Stimulated activated CD4-positive, alpha-beta T cell treated with anti-CD3 and anti-CD28 coated beads, Interleukin-15, amount 100 ng/mL, for 48 hours (primary cell): ENCODE measurements around the gene ULK4.
"Not testable (repeated sequence)": the region's sequence is repeated elsewhere in the genome, so short reads cannot be mapped to it uniquely, and the experiment has no call there.

Source experiments
- DNase-seq, 2 donors: peaks; one replicate each; pipeline ENCODE4 v3.0.0-alpha.2; 2020; ENCODE audit warnings: low read depth in 2 of 2

ULK4 gene

GRCh38 chr3:41960826-41961750, 815 bp downstream of the ULK4 start:
- DNase-seq = peak; percentile 19 to 29

- DNase-seq = no peak
Observed at GRCh38 chr3:41956574-41956973, 5.3 kb downstream of the ULK4 start.

DNA sequence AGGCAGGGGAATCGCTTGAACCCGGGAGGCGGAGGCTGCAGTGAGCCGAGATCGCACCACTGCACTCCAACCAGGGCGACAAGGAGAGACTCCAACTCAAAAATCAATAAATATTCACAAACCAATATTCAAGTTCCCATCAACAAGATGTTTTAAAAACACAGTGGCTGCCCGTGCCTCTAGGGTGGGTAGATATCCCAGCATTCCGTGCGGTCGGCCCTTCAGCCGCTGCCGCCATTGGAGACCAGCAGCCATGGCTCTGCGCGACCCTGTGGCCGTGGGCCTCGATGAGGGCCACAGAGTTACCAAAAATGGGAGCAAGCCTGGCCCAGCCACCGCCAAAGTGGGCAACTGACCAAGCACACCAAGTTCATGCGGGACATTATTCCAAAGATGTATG, 6.7 kb downstream of the ULK4 start:
- DNase-seq = no peak

DNA sequence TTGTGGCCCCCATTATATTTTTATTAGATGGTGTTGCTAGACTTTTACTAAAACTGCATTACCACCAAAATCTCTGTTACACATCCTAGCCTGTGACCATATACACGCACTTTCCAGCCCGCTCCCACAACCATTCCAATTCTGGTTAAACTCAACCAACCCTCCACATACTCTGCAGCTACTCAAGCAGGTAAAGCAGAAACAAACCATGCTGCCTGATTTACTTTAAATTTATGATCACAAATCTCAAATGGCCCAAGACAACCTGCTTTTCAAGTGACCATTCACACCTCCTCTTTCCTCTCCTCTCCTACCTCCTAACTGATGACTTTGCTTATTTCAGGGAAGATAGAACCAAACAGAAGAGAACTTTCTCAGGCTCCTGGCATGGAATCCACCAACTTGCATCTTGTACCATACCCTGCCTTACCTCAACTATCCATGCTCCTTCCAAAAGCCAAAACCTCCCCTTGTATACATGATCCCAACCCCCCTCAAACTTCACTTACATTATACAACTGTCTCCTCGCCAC, 18.5 kb downstream of the ULK4 start:
- DNase-seq = no peak

GRCh38 chr3:41940393-41940792, 21.5 kb downstream of the ULK4 start:
- DNase-seq = no peak

DNA sequence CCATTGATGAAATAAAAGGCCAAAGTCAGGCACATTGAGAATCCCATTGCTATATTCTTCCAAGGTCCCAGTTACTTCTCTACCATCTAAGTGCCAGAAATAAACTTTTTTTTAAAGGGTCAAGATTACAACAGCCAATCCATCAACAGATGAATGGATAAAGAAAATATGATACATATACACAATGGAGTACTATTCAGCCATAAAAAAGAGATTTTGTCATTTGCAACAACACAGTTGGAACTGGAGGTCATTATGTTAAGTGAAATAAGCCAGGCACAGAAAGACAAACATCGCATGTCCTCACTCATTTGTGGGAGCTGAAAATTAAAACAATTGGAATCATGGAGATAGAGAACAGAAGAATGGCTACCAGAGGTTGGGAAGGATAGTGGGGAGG, 25.5 kb downstream of the ULK4 start:
- DNase-seq = no peak

GRCh38 chr3:41933154-41933676, 28.7 kb downstream of the ULK4 start:
- DNase-seq = no peak

DNA sequence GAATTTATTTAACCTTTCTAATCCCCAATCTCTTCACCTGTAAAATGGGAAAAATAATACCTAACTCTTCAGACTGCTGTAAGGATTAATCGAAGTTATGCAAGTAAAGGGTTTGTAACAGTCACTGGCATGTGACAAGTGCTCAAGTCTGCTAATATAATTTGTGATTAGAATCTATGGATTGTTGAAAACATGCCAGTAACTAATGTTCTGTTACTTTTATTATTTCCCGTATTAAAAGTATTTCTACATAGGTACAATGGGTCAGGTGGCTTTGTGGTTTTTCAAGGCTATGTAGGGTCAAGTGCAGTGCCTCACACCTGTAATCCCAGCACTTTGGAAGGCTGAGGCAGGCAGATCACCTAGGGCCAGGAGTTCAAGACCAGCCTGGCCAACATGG, 29.4 kb downstream of the ULK4 start:
- DNase-seq = no peak

DNA sequence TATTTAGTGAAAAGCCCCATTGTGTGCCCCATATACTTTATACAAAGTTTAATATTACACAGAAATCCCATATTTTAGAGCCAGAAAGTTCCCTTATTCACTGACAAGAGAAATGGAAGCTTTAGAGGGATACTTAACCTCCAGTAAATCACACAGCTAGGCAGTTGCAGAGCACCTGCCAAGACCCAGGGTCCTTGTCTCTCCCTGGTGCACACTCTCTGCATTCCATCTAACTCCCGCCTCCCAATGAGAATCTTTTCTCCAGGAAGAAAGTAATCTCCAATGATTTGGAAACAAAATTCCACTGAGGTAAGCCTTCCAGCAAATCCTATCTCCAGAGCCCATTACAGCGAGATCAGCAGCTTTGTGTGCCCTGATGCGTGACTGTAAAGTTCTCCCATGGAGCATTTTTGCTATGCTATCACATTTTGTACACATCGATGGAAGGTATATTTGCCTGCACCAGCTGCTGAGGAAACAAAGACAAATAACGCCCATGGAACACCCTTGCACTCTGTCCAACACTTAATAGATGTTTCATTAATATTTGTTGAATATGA, 41.4 kb downstream of the ULK4 start:
- DNase-seq = no peak

DNA sequence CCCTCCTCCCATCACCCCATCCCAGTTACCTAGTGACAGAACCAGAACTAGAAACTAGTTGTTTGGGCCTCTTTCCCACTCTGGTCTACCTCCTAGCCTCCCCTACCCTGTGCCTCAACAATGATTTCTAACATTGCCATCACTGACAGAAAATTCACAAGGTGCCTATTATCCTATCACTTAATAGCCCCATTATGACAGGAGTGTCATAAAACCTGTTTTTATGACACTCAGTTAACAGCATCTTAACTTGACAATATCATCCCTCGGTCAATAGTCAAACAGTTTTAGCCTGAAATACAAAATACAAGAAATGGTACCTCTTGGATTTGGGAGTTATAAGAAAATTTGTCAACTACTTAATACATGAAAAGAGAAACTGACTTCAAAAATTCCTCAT, 46.5 kb downstream of the ULK4 start:
- no peak for DNase-seq

GRCh38 chr3:41912280-41912679, 49.6 kb downstream of the ULK4 start:
- DNase-seq = no peak

- no peak for DNase-seq
Observed at GRCh38 chr3:41907330-41908073, 54.4 kb downstream of the ULK4 start.

GRCh38 chr3:41900265-41900664, 61.6 kb downstream of the ULK4 start:
- no peak for DNase-seq

DNA sequence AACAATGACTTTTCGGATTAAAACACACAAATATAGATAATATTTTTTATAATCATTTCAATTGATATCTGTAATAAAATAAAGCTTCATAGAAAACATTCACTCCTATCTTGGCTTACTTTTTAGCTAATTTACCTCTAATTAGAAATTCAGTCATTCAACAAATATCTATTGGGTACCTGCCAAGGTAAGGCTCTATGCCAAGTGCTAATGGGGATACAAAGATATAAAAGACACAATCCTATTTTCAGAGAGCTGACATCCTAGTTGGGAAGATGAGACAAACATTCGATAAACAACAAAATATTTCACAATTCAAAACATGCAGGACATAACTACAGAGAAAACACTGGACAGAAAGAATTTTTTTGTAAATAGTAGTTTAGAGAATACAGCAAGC, 63.3 kb downstream of the ULK4 start:
- no peak for DNase-seq

- no peak for DNase-seq
Observed at GRCh38 chr3:41893977-41894376, 67.9 kb downstream of the ULK4 start.

GRCh38 chr3:41888368-41889076, 73.4 kb downstream of the ULK4 start:
- DNase-seq = no peak

GRCh38 chr3:41882956-41883355, 78.9 kb downstream of the ULK4 start:
- no peak for DNase-seq

GRCh38 chr3:41881233-41881821, 80.6 kb downstream of the ULK4 start:
- no peak for DNase-seq

GRCh38 chr3:41880387-41880786, 81.5 kb downstream of the ULK4 start:
- DNase-seq = no peak

DNA sequence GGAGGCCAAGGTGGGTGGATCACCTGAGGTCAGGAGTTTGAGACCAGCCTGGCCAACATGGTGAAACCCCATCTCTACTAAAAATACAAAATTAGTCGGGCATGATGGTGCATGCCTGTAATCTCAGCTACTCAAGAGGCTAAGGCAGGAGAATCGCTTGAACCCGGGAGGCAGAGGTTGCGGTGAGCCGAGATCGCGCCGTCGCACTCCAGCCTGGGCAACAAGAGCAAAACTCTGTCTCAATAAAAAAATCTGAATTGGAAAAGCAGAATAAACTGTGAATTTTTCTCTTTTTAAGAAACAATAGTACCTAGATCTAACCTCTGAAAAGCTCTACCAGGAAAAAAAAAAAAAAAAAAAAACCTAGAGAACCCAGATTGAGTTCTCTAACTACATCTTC, 84.2 kb downstream of the ULK4 start:
- not testable (repeated sequence) for DNase-seq

DNA sequence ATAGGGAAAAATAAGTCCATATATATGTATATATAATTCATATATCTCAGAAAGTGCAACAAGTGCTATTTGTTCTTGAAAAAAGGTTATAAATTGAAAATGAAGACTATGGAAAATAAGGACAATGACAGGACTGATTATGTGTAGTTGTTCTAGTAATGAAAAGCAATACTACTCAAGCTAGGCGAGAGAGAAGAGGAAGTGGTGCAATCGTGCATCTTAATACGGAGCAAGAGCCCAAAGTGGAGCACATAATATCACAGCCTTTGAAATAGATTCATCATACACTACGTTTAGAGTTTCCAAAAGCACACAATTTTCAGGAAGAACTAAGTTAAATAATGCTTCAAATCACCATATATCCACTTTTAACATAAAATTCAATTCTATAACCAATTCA, 87.9 kb downstream of the ULK4 start:
- no peak for DNase-seq
